Common myeloid progenitor, CD34-positive (primary cell): ENCODE data around the gene SYNJ2.

Source experiments
- CTCF ChIA-PET: fragments of 350-600 bp; sonication (Branson Sonifier 250); formaldehyde crosslinking; loops from one replicate; lab custom pipeline; 2021; ENCODE audit warnings: antibody characterized with exemption; lab: Charles Lee
- POLR2A ChIA-PET: fragments of 350-600 bp; sonication (Branson Sonifier 250); formaldehyde crosslinking; loops from one replicate; lab custom pipeline; 2021; ENCODE audit warnings: antibody characterized with exemption; lab: Charles Lee
- DNase-seq, 3 donors: peaks; one replicate each; pipeline versions ENCODE4 v3.0.0 to v3.0.0-alpha.2; 2013
- H3K27ac ChIP-seq, 2 experiments: 1 replicate in 1 of 2; 2 replicates in 1 of 2; pipeline ENCODE4 v1.7.0; 2013; ENCODE audit warnings: inconsistent platforms in 2 of 2, low read length in 2 of 2, mild to moderate bottlenecking in 2 of 2, low read depth in 1 of 2, moderate library complexity in 1 of 2; ENCODE audit not compliant: severe bottlenecking in 2 of 2, insufficient read depth in 1 of 2, poor library complexity in 1 of 2
- H3K27me3 ChIP-seq, 5 experiments: replicated peaks in 2 of 5; 1 replicate in 3 of 5; 2 replicates in 2 of 5; pipeline versions ENCODE4 v1.6.1 to v1.7.0; 2013; ENCODE audit warnings: low read length in 4 of 5, mild to moderate bottlenecking in 2 of 5, moderate library complexity in 2 of 5, inconsistent platforms in 1 of 5; ENCODE audit not compliant: insufficient read depth in 5 of 5, control insufficient read depth in 4 of 5
- H3K36me3 ChIP-seq, 4 experiments: 1 replicate in 2 of 4; 2 replicates in 2 of 4; pipeline versions ENCODE4 v1.6.1 to v1.7.0; 2013; ENCODE audit warnings: low read length in 3 of 4, control low read depth in 1 of 4, mild to moderate bottlenecking in 1 of 4; ENCODE audit not compliant: control insufficient read depth in 4 of 4, insufficient read depth in 4 of 4
- H3K4me1 ChIP-seq, 4 experiments: 1 replicate in 3 of 4; 2 replicates in 1 of 4; pipeline versions ENCODE4 v1.6.1 to v1.7.1; 2013; ENCODE audit warnings: low read length in 3 of 4, mild to moderate bottlenecking in 3 of 4, control low read depth in 1 of 4, inconsistent platforms in 1 of 4, moderate library complexity in 1 of 4; ENCODE audit not compliant: control insufficient read depth in 4 of 4, insufficient read depth in 4 of 4; ENCODE audit errors: control extremely low read depth in 1 of 4
- H3K4me3 ChIP-seq, 7 experiments: 1 replicate in 4 of 7; 2 replicates in 3 of 7; pipeline versions ENCODE4 v1.5.1 to v1.7.0; 2013; ENCODE audit warnings: mild to moderate bottlenecking in 7 of 7, low read length in 6 of 7, moderate library complexity in 6 of 7, inconsistent platforms in 2 of 7, low read depth in 2 of 7, control low read depth in 1 of 7; ENCODE audit not compliant: insufficient read depth in 4 of 7, control insufficient read depth in 1 of 7; ENCODE audit errors: extremely low read depth in 1 of 7
- H3K9me3 ChIP-seq, 5 experiments: 1 replicate in 4 of 5; 2 replicates in 1 of 5; pipeline versions ENCODE4 v1.6.1 to v1.7.1; 2013; ENCODE audit warnings: low read length in 4 of 5, mild to moderate bottlenecking in 2 of 5, inconsistent platforms in 1 of 5, low read depth in 1 of 5, moderate library complexity in 1 of 5; ENCODE audit not compliant: control insufficient read depth in 4 of 5, insufficient read depth in 2 of 5; ENCODE audit errors: control extremely low read depth in 1 of 5
- WGBS: methylation state at CpG from one replicate; pipeline ENCODE4 v1.1.5; 2013; ENCODE audit not compliant: insufficient coverage; 5-methylcytosine and 5-hydroxymethylcytosine counted together

Gene SYNJ2

DNA sequence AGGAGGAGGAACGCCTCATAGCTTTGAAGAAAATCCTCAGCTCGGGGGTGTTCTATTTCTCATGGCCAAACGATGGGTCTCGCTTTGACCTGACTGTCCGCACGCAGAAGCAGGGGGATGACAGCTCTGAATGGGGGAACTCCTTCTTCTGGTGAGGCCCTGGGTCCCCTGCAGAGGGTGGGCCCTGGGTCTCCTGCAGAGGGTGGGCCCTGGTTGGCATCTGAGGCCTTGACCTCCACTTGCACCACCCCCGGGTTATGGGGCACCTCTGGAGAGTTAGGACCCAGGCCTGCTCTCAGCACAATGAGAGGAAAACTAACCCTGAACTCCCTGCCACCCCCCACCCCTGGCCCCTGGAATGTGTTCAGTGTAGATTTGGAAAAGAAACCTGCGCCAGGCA, 47.2 kb downstream of the SYNJ2 start:
- WGBS: 100% methylated on average over 3 of the region's 8 CpGs

DNA sequence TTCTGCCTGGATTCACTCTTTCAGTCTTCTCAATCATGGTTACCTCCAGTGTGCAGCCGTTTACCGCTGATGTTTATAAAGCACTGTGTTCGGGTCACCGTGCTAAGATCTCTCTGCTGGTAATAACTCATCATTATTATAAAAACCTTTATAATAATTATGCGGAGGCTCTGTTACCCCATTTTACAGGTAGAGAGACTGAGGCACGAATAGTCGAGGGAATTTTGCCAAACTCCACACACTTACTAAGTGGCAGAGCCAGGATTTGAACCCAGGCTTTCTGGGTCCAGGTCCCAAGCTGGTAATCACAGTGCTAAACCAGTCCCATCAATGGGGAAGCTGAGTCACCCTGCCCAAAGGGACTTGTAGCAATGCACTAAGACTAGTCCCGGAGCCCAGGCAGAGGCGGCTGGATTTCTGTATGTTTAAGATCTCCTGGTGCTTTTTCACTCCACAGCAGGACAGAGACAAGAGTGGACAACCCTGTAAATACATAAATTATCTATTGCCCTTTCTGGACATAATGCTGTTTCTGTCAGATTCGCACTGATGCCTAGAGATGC, 48.1 kb downstream of the SYNJ2 start:
- POLR2A ChIA-PET: no interaction called here
- Histone ChIP-seq H3K27me3 (no peaks in the 10 kb centered on the region), H3K4me3 (no peak overlapping the region), H3K9me3 (no peaks in the 10 kb centered on the region), H3K36me3 (peaks cover 0 to 18% (median 8%) of the 10 kb centered on the region in 4 experiments), H3K27ac (no peak overlapping the region), H3K4me1 (peaks cover 4 to 50% (median 47%) of the 10 kb centered on the region in 4 experiments)
- CTCF ChIA-PET: interaction anchor here (0.6 to 9.1 kb wide), 4 partner anchors 13 to 47 kb away, joined by 3 to 105 read pairs (median 9); no protein-coding TSS in a partner anchor
- DNase-seq: no peak
- 96% methylated on average over 8 of the region's 10 CpGs for WGBS

More for the DNA sequence above, 47.2 kb downstream of the SYNJ2 start:
- Histone ChIP-seq H3K36me3 (peaks cover 0 to 12% (median 6%) of the 10 kb centered on the region in 4 experiments), H3K4me3 (no peak overlapping the region), H3K9me3 (no peaks in the 10 kb centered on the region), H3K27ac (no peak overlapping the region), H3K27me3 (no peaks in the 10 kb centered on the region), H3K4me1 (peaks cover 4 to 50% (median 47%) of the 10 kb centered on the region in 4 experiments)
- ChIA-PET POLR2A (no interaction called here), CTCF (interaction anchor here (1.1 to 9.1 kb wide), 6 partner anchors 10 to 42 kb away, joined by 3 to 105 read pairs (median 15); no protein-coding TSS in a partner anchor)
- no peak for DNase-seq

DNA sequence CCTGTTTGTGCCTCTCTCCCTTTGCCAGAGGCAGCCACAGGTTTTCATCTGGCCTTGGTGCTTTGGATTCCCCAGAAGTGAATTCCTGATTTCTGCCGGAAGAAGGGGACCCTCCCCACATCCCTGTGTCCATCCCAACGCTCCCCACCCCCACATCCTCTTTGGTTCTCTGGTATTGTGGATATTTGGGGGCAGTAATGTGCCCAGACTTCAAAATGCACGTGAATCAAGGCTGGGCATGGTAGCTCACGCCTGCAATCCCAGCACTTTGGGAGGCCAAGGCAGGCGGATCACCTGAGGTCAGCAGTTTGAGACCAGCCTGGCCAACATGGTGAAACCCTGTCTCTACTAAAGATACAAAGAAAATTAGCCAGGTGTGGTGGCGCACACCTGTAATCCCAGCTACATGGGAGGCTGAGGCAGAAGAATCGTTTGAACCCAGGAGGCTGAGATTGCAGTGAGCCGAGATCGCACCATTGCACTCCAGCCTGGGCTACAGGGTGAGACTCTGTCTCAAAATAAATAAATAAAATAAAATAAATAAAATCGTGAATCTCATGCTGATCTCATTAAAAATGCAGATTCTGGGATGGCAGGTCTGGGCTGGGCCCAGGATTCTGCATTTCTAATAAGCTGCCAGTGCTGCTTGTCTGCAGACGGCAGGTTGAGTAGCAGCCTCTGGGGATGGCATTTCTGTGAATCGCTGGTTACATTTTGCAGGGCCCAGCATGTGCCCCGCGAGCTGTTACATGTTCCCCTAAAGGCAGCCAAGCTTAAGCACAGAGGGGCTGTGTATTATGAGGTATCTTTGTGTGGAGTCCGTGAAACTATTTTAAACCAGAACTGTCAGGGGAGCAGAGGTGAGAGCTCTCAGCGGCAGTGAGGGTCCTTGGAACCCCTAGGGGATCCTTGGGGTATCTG, 49.0 kb downstream of the SYNJ2 start:
- peak in 1 of 3 donors; percentile 64 for DNase-seq
- Histone ChIP-seq H3K4me3 (no peak overlapping the region), H3K36me3 (peaks cover 0 to 18% (median 8%) of the 10 kb centered on the region in 4 experiments), H3K9me3 (no peaks in the 10 kb centered on the region), H3K27me3 (no peaks in the 10 kb centered on the region), H3K27ac (peak overlapping the region in 1 of 2 experiments; percentile 63), H3K4me1 (peaks cover 4 to 47% (median 44%) of the 10 kb centered on the region in 4 experiments)
- WGBS: 94% methylated on average over 10 of the region's 16 CpGs
- ChIA-PET POLR2A (interaction anchor here (1.3 kb wide), 1 partner anchor 10 kb away, joined by 5 read pairs; no protein-coding TSS in a partner anchor), CTCF (interaction anchor here (0.6 to 9.1 kb wide), 4 partner anchors 8 to 46 kb away, joined by 3 to 105 read pairs (median 10); no protein-coding TSS in a partner anchor)

DNA sequence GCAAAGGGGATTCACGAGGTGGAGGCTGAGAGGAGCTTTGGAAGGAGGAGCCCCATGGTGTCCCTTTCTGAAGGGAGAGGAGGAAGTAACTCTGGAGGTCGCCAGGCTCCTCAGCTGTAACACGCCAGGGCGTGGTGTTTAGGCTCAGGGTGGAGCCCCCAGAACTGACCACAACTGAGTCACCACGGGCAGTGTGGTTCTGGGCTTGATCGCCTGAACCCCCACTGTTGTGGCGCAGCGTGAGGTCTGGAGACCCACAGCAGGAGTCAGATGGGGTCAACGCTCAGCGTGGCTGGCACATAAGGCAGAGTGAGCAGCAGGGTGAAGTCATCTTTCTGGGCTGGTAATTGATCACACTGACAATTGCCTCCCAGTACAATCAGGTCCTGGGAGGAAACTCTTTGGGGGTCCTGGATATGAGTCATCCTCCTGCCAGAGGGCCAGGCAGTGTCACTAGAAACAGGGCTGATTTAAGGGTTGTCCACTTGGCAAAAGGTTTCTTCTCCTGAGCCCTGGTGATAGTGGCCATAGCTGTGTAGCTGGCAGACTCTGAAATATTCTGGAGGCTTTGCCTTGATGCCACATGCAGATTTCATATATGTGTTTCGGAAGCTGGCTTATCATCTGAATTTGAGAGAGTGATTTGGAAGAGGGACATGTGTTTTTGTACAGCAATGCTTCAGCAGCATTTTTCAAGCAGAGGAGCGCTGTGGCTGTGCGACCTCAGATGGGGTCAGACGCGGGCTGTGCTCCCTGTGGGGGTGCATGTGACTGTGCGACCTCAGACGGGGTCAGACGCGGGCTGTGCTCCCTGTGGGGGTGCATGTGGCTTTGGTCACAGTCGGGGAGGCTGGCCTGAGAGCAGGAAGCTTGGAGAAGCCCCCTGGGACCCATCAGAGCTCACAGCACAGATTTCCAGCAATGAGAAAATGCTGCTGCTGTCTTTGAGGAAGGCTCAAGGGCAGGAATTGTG, 50.0 kb downstream of the SYNJ2 start:
- H3K4me1 ChIP-seq: peaks cover 0 to 36% (median 34%) of the 10 kb centered on the region in 4 experiments
- POLR2A ChIA-PET: interaction anchor here (1.3 kb wide), 1 partner anchor 9 kb away, joined by 5 read pairs; no protein-coding TSS in a partner anchor
- CTCF ChIA-PET: interaction anchor here (1.0 to 9.1 kb wide), 5 partner anchors 9 to 152 kb away, joined by 3 to 105 read pairs (median 5); no protein-coding TSS in a partner anchor
- no peaks in the 10 kb centered on the region for H3K9me3 ChIP-seq
- H3K4me3 ChIP-seq: no peak overlapping the region
- no peaks in the 10 kb centered on the region for H3K27me3 ChIP-seq
- 65% methylated on average over 15 of the region's 20 CpGs for WGBS
- peak overlapping the region in 1 of 2 experiments; percentile 63 for H3K27ac ChIP-seq
- DNase-seq: peak; percentile 78 to 96 (median 93)
- peaks cover 0 to 18% (median 11%) of the 10 kb centered on the region in 4 experiments for H3K36me3 ChIP-seq

DNA sequence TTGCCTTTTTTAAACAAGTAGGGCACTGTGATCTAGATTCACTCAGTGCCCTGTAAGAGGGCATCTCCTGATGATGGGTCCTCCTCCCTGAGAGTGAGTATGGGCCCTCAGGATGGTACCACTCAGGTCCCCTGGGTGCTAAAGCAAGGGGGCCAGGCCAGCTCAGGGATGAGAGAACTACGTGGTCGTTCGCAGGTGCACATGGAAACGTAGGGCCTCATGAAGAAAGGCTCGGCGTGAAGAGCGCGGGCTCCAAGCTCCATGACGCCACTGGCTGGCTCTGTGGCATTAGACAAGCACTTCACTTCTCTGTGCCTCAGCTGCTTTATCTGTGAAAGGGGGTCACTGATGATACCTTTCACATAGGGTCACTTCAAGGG, 50.7 kb downstream of the SYNJ2 start:
- POLR2A ChIA-PET: interaction anchor here (1.3 kb wide), 1 partner anchor 8 kb away, joined by 5 read pairs; no protein-coding TSS in a partner anchor
- WGBS: 93% methylated on average over 9 of the region's 9 CpGs
- H3K4me1 ChIP-seq: peaks cover 0 to 30% (median 27%) of the 10 kb centered on the region in 4 experiments

More for the DNA sequence above, 50.7 kb downstream of the SYNJ2 start:
- peak overlapping the region in 1 of 2 experiments; percentile 63 for H3K27ac ChIP-seq
- peaks cover 0 to 18% (median 11%) of the 10 kb centered on the region in 4 experiments for H3K36me3 ChIP-seq
- no peak overlapping the region for H3K4me3 ChIP-seq
- CTCF ChIA-PET: interaction anchor here (1.0 to 9.1 kb wide), 6 partner anchors 10 to 153 kb away, joined by 3 to 105 read pairs (median 4); no protein-coding TSS in a partner anchor
- no peak for DNase-seq
- H3K27me3 ChIP-seq: no peaks in the 10 kb centered on the region
- H3K9me3 ChIP-seq: no peaks in the 10 kb centered on the region
